Esophagus muscularis mucosa (tissue), 4 donors: ENCODE data around the gene KIF3A. TPM values are rescaled to one million over a fixed set of nuclear protein-coding genes. Genes with fewer than 3 reads are reported as not detected.
A peak's percentile ranks its signal among the peaks of the same experiment; 100 is the strongest.

ENCODE experiments used
- DNase-seq: peaks from one replicate; pipeline ENCODE4 v3.0.0-alpha.2; 2017; ENCODE audit errors: extremely low spot score
- H3K27ac ChIP-seq, 4 donors: fragments of 200-600 bp; sonication (generic); replicated peaks in 1 of 4; 1 replicate in 3 of 4; 2 replicates in 1 of 4; pipeline ENCODE4 v1.5.1; 2016 to 2019; ENCODE audit warnings: mild to moderate bottlenecking in 1 of 4
- H3K27me3 ChIP-seq, 4 donors: fragments of 200-600 bp; sonication (generic); one replicate each; pipeline versions ENCODE4 v1.5.1 to v1.6.0; 2016 to 2019
- H3K36me3 ChIP-seq, 4 donors: fragments of 200-600 bp; sonication (generic); one replicate each; pipeline ENCODE4 v1.5.1; 2016 to 2019
- H3K4me1 ChIP-seq, 4 donors: fragments of 200-600 bp; sonication (generic); one replicate each; pipeline ENCODE4 v1.5.1; 2016 to 2019
- H3K4me3 ChIP-seq, 4 donors: fragments of 200-600 bp; sonication (generic); 1 replicate in 2 of 4; 2 replicates in 2 of 4; pipeline ENCODE4 v1.5.1; 2016 to 2019; ENCODE audit warnings: mild to moderate bottlenecking in 4 of 4, moderate library complexity in 1 of 4
- H3K9me3 ChIP-seq, 4 donors: fragments of 200-600 bp; sonication (generic); 1 replicate in 3 of 4; 2 replicates in 1 of 4; pipeline ENCODE4 v1.5.1; 2016 to 2019
- CTCF ChIP-seq, 3 experiments: fragments of 200-600 bp in 2 of 3; fragments of 450-650 bp in 1 of 3; sonication (generic) in 2 of 3; IDR thresholded peaks; one replicate each; pipeline ENCODE4 v1.5.1; 2017 to 2019; ENCODE audit warnings: antibody characterized with exemption in 3 of 3, mild to moderate bottlenecking in 2 of 3, moderate library complexity in 1 of 3
- EP300 ChIP-seq: sonication (generic); formaldehyde crosslinking; IDR thresholded peaks from one replicate; pipeline ENCODE4 v1.6.1; 2017; ENCODE audit warnings: antibody characterized with exemption
- POLR2A ChIP-seq: fragments of 450-650 bp; IDR thresholded peaks from one replicate; pipeline ENCODE4 v1.6.1; 2017; ENCODE audit warnings: antibody characterized with exemption, moderate library complexity, mild to moderate bottlenecking, low read depth
- POLR2AphosphoS5 ChIP-seq, 2 donors: sonication (generic); formaldehyde crosslinking; IDR thresholded peaks; one replicate each; pipeline ENCODE4 v1.6.1; 2017; ENCODE audit warnings: antibody characterized with exemption in 2 of 2
- WGBS: methylation state at CpG from one replicate; pipeline ENCODE4 v1.1.5; 2018; 5-methylcytosine and 5-hydroxymethylcytosine counted together
- intact Hi-C: fragments of 100-400 bp; cut with DNase I; formaldehyde crosslinking; loops from one replicate; pipeline ENCODE4 v1.15.1; 2023
- total RNA-seq, 4 donors: library from RNA; depleted of rRNA; stranded (reverse); fragments of >200 nt; gene quantifications; one replicate each; pipeline versions ENCODE4 v1.1.0 to v1.2.1, GENCODE V29; 2016

The KIF3A gene
- total RNA-seq, 4 donors from 2014 or later = 5.5 to 9.6 (median 8.3) TPM

GRCh38 chr5:132781029-132781428 is 43.7 kb upstream of the KIF3A start:
- Histone ChIP-seq H3K4me3 (no peak overlapping the region), H3K4me1 (peaks cover 5 to 25% (median 19%) of the 10 kb centered on the region in 4 donors), H3K27ac (no peak overlapping the region), H3K36me3 (no peaks in the 10 kb centered on the region), H3K27me3 (no peaks in the 10 kb centered on the region), H3K9me3 (no peaks in the 10 kb centered on the region)
- 94% methylated on average over 4 of the region's 4 CpGs for WGBS
- no peak for DNase-seq
- intact Hi-C loops = no loop called here
- no peak for TF ChIP-seq EP300
- TF ChIP-seq POLR2A = no peak
- no peak for TF ChIP-seq CTCF (IDR thresholded peaks at IDR 0.05)
- no peak for TF ChIP-seq POLR2AphosphoS5 (IDR thresholded peaks at IDR 0.05)

- H3K27ac ChIP-seq = no peak overlapping the region
- DNase-seq = no peak
- peaks cover 9 to 29% (median 23%) of the 10 kb centered on the region in 4 donors for H3K4me1 ChIP-seq
- no peaks in the 10 kb centered on the region for H3K36me3 ChIP-seq
- intact Hi-C loops = no loop called here
- no peak overlapping the region for H3K4me3 ChIP-seq
- whole genome bisulfite sequencing = 91% methylated on average over 1 of the region's 1 CpG
- TF ChIP-seq POLR2AphosphoS5 (IDR thresholded peaks at IDR 0.05) = no peak
- no peaks in the 10 kb centered on the region for H3K9me3 ChIP-seq
- H3K27me3 ChIP-seq = no peaks in the 10 kb centered on the region
Measured at GRCh38 chr5:132780577-132780976, 43.2 kb upstream of the KIF3A start.

- peaks cover 15 to 31% (median 27%) of the 10 kb centered on the region in 4 donors for H3K4me1 ChIP-seq
- H3K27ac ChIP-seq = no peak overlapping the region
- no peak overlapping the region for H3K4me3 ChIP-seq
- H3K36me3 ChIP-seq = no peaks in the 10 kb centered on the region
- TF ChIP-seq EP300 (no peak), CTCF (IDR thresholded peaks at IDR 0.05) (no peak), POLR2AphosphoS5 (IDR thresholded peaks at IDR 0.05) (no peak), POLR2A (no peak)
- no peak for DNase-seq
- no peaks in the 10 kb centered on the region for H3K27me3 ChIP-seq
- WGBS = 79% methylated on average over 3 of the region's 3 CpGs
- no peaks in the 10 kb centered on the region for H3K9me3 ChIP-seq
- intact Hi-C loops = loop anchor here (5.0 kb wide), 2 partner anchors 42 to 43 kb away; partner anchors contain the start of gene KIF3A
Measured at GRCh38 chr5:132779961-132780360, 42.6 kb upstream of the KIF3A start.

- TF ChIP-seq POLR2A (no peak), EP300 (no peak), CTCF (IDR thresholded peaks at IDR 0.05) (no peak), POLR2AphosphoS5 (IDR thresholded peaks at IDR 0.05) (no peak)
- peaks cover 20 to 40% (median 37%) of the 10 kb centered on the region in 4 donors for H3K4me1 ChIP-seq
- no peaks in the 10 kb centered on the region for H3K9me3 ChIP-seq
- H3K27me3 ChIP-seq = no peaks in the 10 kb centered on the region
- H3K27ac ChIP-seq = no peak overlapping the region
- intact Hi-C loops = loop anchor here (5.0 kb wide), 2 partner anchors 42 to 43 kb away; partner anchors contain the start of gene KIF3A
- DNase-seq = no peak
- no peaks in the 10 kb centered on the region for H3K36me3 ChIP-seq
- WGBS = 76% methylated on average over 5 of the region's 5 CpGs
- no peak overlapping the region for H3K4me3 ChIP-seq
Measured at GRCh38 chr5:132778856-132779255, 41.5 kb upstream of the KIF3A start.

GRCh38 chr5:132778129-132778528 is 40.8 kb upstream of the KIF3A start:
- Histone ChIP-seq H3K36me3 (no peaks in the 10 kb centered on the region), H3K4me1 (peaks cover 23 to 48% (median 43%) of the 10 kb centered on the region in 4 donors), H3K4me3 (peak overlapping the region; percentile 87 to 95 (median 90)), H3K27me3 (no peaks in the 10 kb centered on the region), H3K9me3 (no peaks in the 10 kb centered on the region), H3K27ac (peak overlapping the region; percentile 79 to 88 (median 84))
- intact Hi-C loops = loop anchor here (5.0 kb wide), 2 partner anchors 41 to 44 kb away; partner anchors contain the start of gene KIF3A
- TF ChIP-seq EP300 (no peak), POLR2AphosphoS5 (IDR thresholded peaks at IDR 0.05) (no peak), POLR2A (no peak), CTCF (IDR thresholded peaks at IDR 0.05) (no peak)
- WGBS = 66% methylated on average over 4 of the region's 4 CpGs
- no peak for DNase-seq
